ENCODE data around the gene HOXA2.

GRCh38 chr7:27071622-27072390 lies 30.7 kb downstream of the HOXA2 start:
- TF ChIP-seq POLR2A (IDR thresholded peaks at IDR 0.05) (no peak), CTCF (IDR thresholded peaks at IDR 0.05) (no peak), POLR2AphosphoS5 (IDR thresholded peaks at IDR 0.05) (no peak), EP300 (IDR thresholded peaks at IDR 0.05) (no peak)

Data from stomach (tissue), 4 donors.